Naive B cell (primary cell): Measurements from ENCODE around the gene RRAGB. TPM values are rescaled to one million over a fixed set of nuclear protein-coding genes. Genes with fewer than 3 reads are reported as not detected.
"Not testable (repeated sequence)": the region's sequence is repeated elsewhere in the genome, so short reads cannot be mapped to it uniquely, and the experiment has no call there.

Experiments
- ATAC-seq, 2 donors: fragments of 150-1000 bp; cut with Tn5 transposase; 2 replicates each; pipeline ENCODE4 v1.10.0; 2021; ENCODE audit warnings: low read depth in 2 of 2, mild to moderate bottlenecking in 2 of 2, moderate library complexity in 2 of 2
- DNase-seq: peaks from one replicate; pipeline ENCODE4 v3.0.0; 2022
- H3K27ac Mint-ChIP-seq, 6 donors: one replicate each; pipeline ENCODE4 v1.8.0; 2020 to 2022; ENCODE audit warnings: mild to moderate bottlenecking in 6 of 6, mixed read lengths in 6 of 6, moderate library complexity in 5 of 6, inconsistent platforms in 2 of 6
- H3K27me3 Mint-ChIP-seq, 3 donors: one replicate each; pipeline ENCODE4 v1.8.0; 2021 to 2022; ENCODE audit warnings: mixed read lengths in 3 of 3, mild to moderate bottlenecking in 1 of 3
- H3K36me3 Mint-ChIP-seq, 2 donors: one replicate each; pipeline ENCODE4 v1.8.0; 2020 to 2022; ENCODE audit warnings: mixed read lengths in 2 of 2, inconsistent platforms in 1 of 2, mild to moderate bottlenecking in 1 of 2
- H3K4me1 Mint-ChIP-seq, 3 donors: one replicate each; pipeline ENCODE4 v1.8.0; 2020 to 2022; ENCODE audit warnings: mixed read lengths in 3 of 3, inconsistent platforms in 1 of 3, mild to moderate bottlenecking in 1 of 3, moderate library complexity in 1 of 3
- H3K4me3 Mint-ChIP-seq, 8 donors: one replicate each; pipeline ENCODE4 v1.8.0; 2020 to 2022; ENCODE audit warnings: mild to moderate bottlenecking in 8 of 8, mixed read lengths in 8 of 8, moderate library complexity in 8 of 8, inconsistent platforms in 2 of 8
- H3K9me3 Mint-ChIP-seq, 7 donors: one replicate each; pipeline ENCODE4 v1.8.0; 2020 to 2022; ENCODE audit warnings: mixed read lengths in 7 of 7, mild to moderate bottlenecking in 5 of 7, inconsistent platforms in 2 of 7, moderate library complexity in 1 of 7
- polyA plus RNA-seq, 6 donors: library from polyadenylated mRNA; unstranded; fragments of 300-500 nt; fragmentation: Illumina TruSeq; gene quantifications; one replicate each; pipeline ENCODE4 v1.2.3, GENCODE V29; 2021; ENCODE audit warnings: low read depth in 6 of 6

Gene RRAGB
- polyA plus RNA-seq = 10 to 100 TPM; 11.9 to 33.1 (median 18.5) TPM

- peaks cover 0 to 3% (median 0%) of the 10 kb centered on the region in 7 donors for H3K9me3 Mint-ChIP-seq
- peak within 1 kb of the TSS; percentile 94 to 98 (median 98) for H3K27ac Mint-ChIP-seq
- peak; percentile 89 to 90 for ATAC-seq
- peaks cover 0 to 1% (median 0%) of the 10 kb centered on the region in 3 donors for H3K27me3 Mint-ChIP-seq
- H3K4me3 Mint-ChIP-seq = peak within 1 kb of the TSS; percentile 82 to 95 (median 89)
- H3K4me1 Mint-ChIP-seq = peaks cover 14 to 30% (median 16%) of the 10 kb centered on the region in 3 donors
- H3K36me3 Mint-ChIP-seq = no peaks in the 10 kb centered on the region
- peak; percentile 87 for DNase-seq
These were observed at the start of gene RRAGB for GRCh38 chrX:55717521-55718497. TSS of gene RRAGB (plus strand) at chrX:55717749. CDS start at chrX:55718328, 579 bp downstream.

GRCh38 chrX:55668084-55668483 lies 49.5 kb upstream of the RRAGB start:
- Mint-ChIP-seq H3K4me1 (peaks cover 0 to 9% (median 3%) of the 10 kb centered on the region in 3 donors), H3K27me3 (no peaks in the 10 kb centered on the region), H3K4me3 (no peak overlapping the region), H3K27ac (no peak overlapping the region), H3K36me3 (peaks cover 0 to 5% of the 10 kb centered on the region in 2 donors), H3K9me3 (peaks cover 4 to 59% (median 24%) of the 10 kb centered on the region in 7 donors)
- ATAC-seq (no peak), DNase-seq (no peak)

- ATAC-seq, H3K4me1 Mint-ChIP-seq, H3K27ac Mint-ChIP-seq, H3K4me3 Mint-ChIP-seq, H3K36me3 Mint-ChIP-seq, DNase-seq: not testable (repeated sequence)
- Mint-ChIP-seq H3K9me3 (peaks cover 9 to 32% (median 24%) of the 10 kb centered on the region in 7 donors), H3K27me3 (peaks cover 4 to 23% (median 6%) of the 10 kb centered on the region in 3 donors)
These were observed 29.0 kb upstream of the RRAGB start for GRCh38 chrX:55688579-55688978.

GRCh38 chrX:55695227-55696018 lies 22.1 kb upstream of the RRAGB start:
- ATAC-seq (no peak), DNase-seq (no peak)
- H3K27me3 Mint-ChIP-seq = peaks cover 0 to 8% (median 5%) of the 10 kb centered on the region in 3 donors
- no peaks in the 10 kb centered on the region for H3K36me3 Mint-ChIP-seq
- peaks cover 0 to 27% (median 9%) of the 10 kb centered on the region in 7 donors for H3K9me3 Mint-ChIP-seq
- no peak overlapping the region for H3K4me3 Mint-ChIP-seq
- H3K27ac Mint-ChIP-seq = no peak overlapping the region
- no peaks in the 10 kb centered on the region for H3K4me1 Mint-ChIP-seq

- H3K27ac Mint-ChIP-seq = no peak overlapping the region
- no peak overlapping the region for H3K4me3 Mint-ChIP-seq
- H3K27me3 Mint-ChIP-seq = peaks cover 0 to 8% (median 5%) of the 10 kb centered on the region in 3 donors
- ATAC-seq (no peak), DNase-seq (no peak)
- no peaks in the 10 kb centered on the region for H3K36me3 Mint-ChIP-seq
- peaks cover 0 to 30% (median 2%) of the 10 kb centered on the region in 7 donors for H3K9me3 Mint-ChIP-seq
- no peaks in the 10 kb centered on the region for H3K4me1 Mint-ChIP-seq
These were observed 20.2 kb upstream of the RRAGB start for GRCh38 chrX:55697381-55697780.

- Mint-ChIP-seq H3K27ac (no peak overlapping the region), H3K27me3 (peaks cover 0 to 4% (median 0%) of the 10 kb centered on the region in 3 donors), H3K9me3 (peaks cover 0 to 28% (median 9%) of the 10 kb centered on the region in 7 donors), H3K36me3 (no peaks in the 10 kb centered on the region), H3K4me3 (no peak overlapping the region), H3K4me1 (peaks cover 5 to 16% (median 10%) of the 10 kb centered on the region in 3 donors)
- DNase-seq (no peak), ATAC-seq (no peak)
These were observed 14.9 kb upstream of the RRAGB start for GRCh38 chrX:55702671-55703070.

GRCh38 chrX:55703436-55703835 lies 14.1 kb upstream of the RRAGB start:
- not testable (repeated sequence) for DNase-seq, H3K4me3 Mint-ChIP-seq, H3K27me3 Mint-ChIP-seq, H3K36me3 Mint-ChIP-seq, H3K27ac Mint-ChIP-seq, ATAC-seq
- Mint-ChIP-seq H3K4me1 (peaks cover 5 to 16% (median 10%) of the 10 kb centered on the region in 3 donors), H3K9me3 (peaks cover 2 to 28% (median 15%) of the 10 kb centered on the region in 7 donors)

GRCh38 chrX:55705066-55705465 lies 12.5 kb upstream of the RRAGB start:
- DNase-seq = not testable (repeated sequence)

GRCh38 chrX:55709735-55710134 lies 7.8 kb upstream of the RRAGB start:
- Mint-ChIP-seq H3K36me3 (no peaks in the 10 kb centered on the region), H3K4me3 (no peak overlapping the region), H3K9me3 (peaks cover 2 to 26% (median 17%) of the 10 kb centered on the region in 7 donors), H3K27me3 (peaks cover 0 to 8% (median 4%) of the 10 kb centered on the region in 3 donors), H3K27ac (no peak overlapping the region), H3K4me1 (peaks cover 5 to 10% (median 9%) of the 10 kb centered on the region in 3 donors)
- DNase-seq = no peak
- ATAC-seq = no peak

More at GRCh38 chrX:55705066-55705465, 12.5 kb upstream of the RRAGB start:
- peak overlapping the region in 2 of 8 donors; percentile 20 to 33 for H3K4me3 Mint-ChIP-seq
- peaks cover 2 to 30% (median 17%) of the 10 kb centered on the region in 7 donors for H3K9me3 Mint-ChIP-seq
- H3K27ac Mint-ChIP-seq, H3K36me3 Mint-ChIP-seq, ATAC-seq, H3K27me3 Mint-ChIP-seq: not testable (repeated sequence)
- H3K4me1 Mint-ChIP-seq = peaks cover 5 to 16% (median 10%) of the 10 kb centered on the region in 3 donors

GRCh38 chrX:55710701-55711100 lies 6.8 kb upstream of the RRAGB start:
- Mint-ChIP-seq H3K4me3 (no peak overlapping the region), H3K36me3 (no peaks in the 10 kb centered on the region), H3K27ac (no peak overlapping the region), H3K9me3 (peaks cover 2 to 26% (median 17%) of the 10 kb centered on the region in 7 donors), H3K27me3 (peaks cover 0 to 8% (median 4%) of the 10 kb centered on the region in 3 donors), H3K4me1 (peaks cover 0 to 6% (median 0%) of the 10 kb centered on the region in 3 donors)
- no peak for DNase-seq
- no peak for ATAC-seq

- no peaks in the 10 kb centered on the region for H3K36me3 Mint-ChIP-seq
- ATAC-seq (no peak), DNase-seq (no peak)
- no peak overlapping the region for H3K4me3 Mint-ChIP-seq
- H3K27ac Mint-ChIP-seq = no peak overlapping the region
- peaks cover 0 to 8% (median 0%) of the 10 kb centered on the region in 3 donors for H3K27me3 Mint-ChIP-seq
- H3K9me3 Mint-ChIP-seq = peaks cover 0 to 18% (median 8%) of the 10 kb centered on the region in 7 donors
- H3K4me1 Mint-ChIP-seq = peaks cover 8 to 13% (median 13%) of the 10 kb centered on the region in 3 donors
These were observed 3.9 kb upstream of the RRAGB start for GRCh38 chrX:55713631-55714030.

GRCh38 chrX:55714161-55714560 lies 3.4 kb upstream of the RRAGB start:
- DNase-seq (no peak), ATAC-seq (no peak)
- peaks cover 0 to 8% (median 0%) of the 10 kb centered on the region in 3 donors for H3K27me3 Mint-ChIP-seq
- no peak overlapping the region for H3K27ac Mint-ChIP-seq
- H3K4me1 Mint-ChIP-seq = peaks cover 8 to 14% (median 13%) of the 10 kb centered on the region in 3 donors
- H3K36me3 Mint-ChIP-seq = no peaks in the 10 kb centered on the region
- H3K9me3 Mint-ChIP-seq = peaks cover 0 to 13% (median 6%) of the 10 kb centered on the region in 7 donors
- H3K4me3 Mint-ChIP-seq = no peak overlapping the region

GRCh38 chrX:55715847-55716246 lies 1.7 kb upstream of the RRAGB start:
- ATAC-seq (no peak), DNase-seq (no peak)
- Mint-ChIP-seq H3K36me3 (no peaks in the 10 kb centered on the region), H3K4me3 (no peak overlapping the region), H3K9me3 (peaks cover 0 to 5% (median 2%) of the 10 kb centered on the region in 7 donors), H3K4me1 (peaks cover 8 to 14% (median 13%) of the 10 kb centered on the region in 3 donors), H3K27me3 (peaks cover 0 to 8% (median 0%) of the 10 kb centered on the region in 3 donors), H3K27ac (no peak overlapping the region)
